Breast epithelium (tissue), 3 donors: Measurements from ENCODE around the gene RUNDC3A.

ENCODE experiments used
- CTCF ChIP-seq, 3 donors: fragments of 450-650 bp; IDR thresholded peaks; one replicate each; pipeline ENCODE4 v1.5.1; 2016 to 2017; ENCODE audit warnings: antibody characterized with exemption in 3 of 3, mild to moderate bottlenecking in 3 of 3, moderate library complexity in 3 of 3
- POLR2A ChIP-seq: fragments of 450-650 bp; IDR thresholded peaks from one replicate; pipeline ENCODE4 v1.6.1; 2016; ENCODE audit warnings: antibody characterized with exemption, mild to moderate bottlenecking, moderate library complexity
- POLR2AphosphoS5 ChIP-seq, 3 donors: sonication (generic); formaldehyde crosslinking; IDR thresholded peaks; one replicate each; pipeline ENCODE4 v1.6.1; 2017; ENCODE audit warnings: antibody characterized with exemption in 3 of 3

- TF ChIP-seq POLR2A (no peak), POLR2AphosphoS5 (IDR thresholded peaks at IDR 0.05) (no peak), CTCF (IDR thresholded peaks at IDR 0.05) (no peak)
Measured at GRCh38 chr17:44358066-44358465, 49.7 kb downstream of the RUNDC3A start.
